ENCODE results near the gene AMOT.

- TF ChIP-seq POLR2AphosphoS5 (IDR thresholded peaks at IDR 0.05; ENCODE audit: low read depth, low read length) (no peak), POLR2A (IDR thresholded peaks at IDR 0.05; ENCODE audit: low read depth, low read length) (no peak), SPI1 (IDR thresholded peaks at IDR 0.05; ENCODE audit: low read depth, low read length) (no peak), TAF1 (IDR thresholded peaks at IDR 0.05; ENCODE audit: low read depth, low read length) (no peak), PAX5 (IDR thresholded peaks at IDR 0.05; ENCODE audit: insufficient read depth, low read length, severe bottlenecking) (no peak)
Measured at GRCh38 chrX:112784692-112785091, 55.9 kb downstream of the AMOT start.
